ENCODE measurements around the gene CDK5RAP3.
"Not testable (repeated sequence)": the region's sequence is repeated elsewhere in the genome, so short reads cannot be mapped to it uniquely, and the experiment has no call there.

DNA sequence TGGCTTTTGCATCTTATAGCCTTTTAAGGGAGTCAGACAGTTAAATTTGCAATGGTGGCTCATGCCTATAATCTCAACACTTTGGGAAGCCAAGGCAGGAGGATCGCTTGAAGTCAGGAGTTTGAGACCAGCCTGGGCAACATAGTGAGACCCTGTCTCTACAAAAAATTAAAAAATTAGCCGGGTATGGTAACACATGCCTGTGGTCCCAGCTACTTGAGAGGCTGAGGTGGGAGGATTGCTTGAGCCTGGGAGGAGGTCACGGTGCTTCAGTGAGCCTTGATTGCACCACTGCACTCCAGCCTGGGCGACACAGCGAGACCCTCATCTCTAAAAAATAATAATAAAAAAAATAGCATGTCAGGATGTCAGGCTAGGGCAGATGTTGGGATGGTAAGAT, 30.7 kb downstream of the CDK5RAP3 start:
- not testable (repeated sequence) for TF ChIP-seq EP300, POLR2AphosphoS5 (IDR thresholded peaks at IDR 0.05)
- TF ChIP-seq, protein P1, sequence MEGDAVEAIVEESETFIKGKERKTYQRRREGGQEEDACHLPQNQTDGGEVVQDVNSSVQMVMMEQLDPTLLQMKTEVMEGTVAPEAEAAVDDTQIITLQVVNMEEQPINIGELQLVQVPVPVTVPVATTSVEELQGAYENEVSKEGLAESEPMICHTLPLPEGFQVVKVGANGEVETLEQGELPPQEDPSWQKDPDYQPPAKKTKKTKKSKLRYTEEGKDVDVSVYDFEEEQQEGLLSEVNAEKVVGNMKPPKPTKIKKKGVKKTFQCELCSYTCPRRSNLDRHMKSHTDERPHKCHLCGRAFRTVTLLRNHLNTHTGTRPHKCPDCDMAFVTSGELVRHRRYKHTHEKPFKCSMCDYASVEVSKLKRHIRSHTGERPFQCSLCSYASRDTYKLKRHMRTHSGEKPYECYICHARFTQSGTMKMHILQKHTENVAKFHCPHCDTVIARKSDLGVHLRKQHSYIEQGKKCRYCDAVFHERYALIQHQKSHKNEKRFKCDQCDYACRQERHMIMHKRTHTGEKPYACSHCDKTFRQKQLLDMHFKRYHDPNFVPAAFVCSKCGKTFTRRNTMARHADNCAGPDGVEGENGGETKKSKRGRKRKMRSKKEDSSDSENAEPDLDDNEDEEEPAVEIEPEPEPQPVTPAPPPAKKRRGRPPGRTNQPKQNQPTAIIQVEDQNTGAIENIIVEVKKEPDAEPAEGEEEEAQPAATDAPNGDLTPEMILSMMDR (IDR thresholded peaks at IDR 0.05): not testable (repeated sequence)

All from gastroesophageal sphincter (tissue), 3 donors.